Stimulated activated CD4-positive, alpha-beta T cell treated with anti-CD3 and anti-CD28 coated beads, Interleukin-1b, Interleukin-23, amount 100 ng/mL, for 1 hour (primary cell): Measurements from ENCODE around the gene SOX14.

Experiments used
- DNase-seq, 2 donors: peaks; one replicate each; pipeline ENCODE4 v3.0.0-alpha.2; 2020; ENCODE audit warnings: low read depth in 2 of 2

SOX14 gene

GRCh38 chr3:137764001-137764433 is at the start of gene SOX14:
Gene SOX14, plus strand, starts transcription at chr3:137764315. Its CDS starts 470 bp downstream, at chr3:137764785.
- no peak for DNase-seq

GRCh38 chr3:137714551-137714950 is 49.6 kb upstream of the SOX14 start:
- no peak for DNase-seq

GRCh38 chr3:137724240-137724639 is 39.9 kb upstream of the SOX14 start:
- DNase-seq, result no peak

- DNase-seq, result no peak
Measured at GRCh38 chr3:137737208-137737607, 26.9 kb upstream of the SOX14 start.

GRCh38 chr3:137738710-137739109 is 25.4 kb upstream of the SOX14 start:
- no peak for DNase-seq

GRCh38 chr3:137743608-137744007 is 20.5 kb upstream of the SOX14 start:
- DNase-seq, result no peak

- DNase-seq, result no peak
Measured at GRCh38 chr3:137746808-137747207, 17.3 kb upstream of the SOX14 start.

- no peak for DNase-seq
Measured at GRCh38 chr3:137759505-137759904, 4.6 kb upstream of the SOX14 start.

GRCh38 chr3:137760341-137761098 is 3.6 kb upstream of the SOX14 start:
- no peak for DNase-seq

- DNase-seq, result no peak
Measured at GRCh38 chr3:137761099-137761562, 3.0 kb upstream of the SOX14 start.

- no peak for DNase-seq
Measured at GRCh38 chr3:137761563-137762503, 2.3 kb upstream of the SOX14 start.

GRCh38 chr3:137762674-137763593 is 1.2 kb upstream of the SOX14 start:
- DNase-seq, result no peak

- no peak for DNase-seq
Measured at GRCh38 chr3:137763594-137763938, 549 bp upstream of the SOX14 start.

- no peak for DNase-seq
Measured at GRCh38 chr3:137764563-137765309, 621 bp downstream of the SOX14 start.

- DNase-seq, result no peak
Measured at GRCh38 chr3:137765310-137766033, 1.4 kb downstream of the SOX14 start.

- DNase-seq, result no peak
Measured at GRCh38 chr3:137766041-137766875, 2.1 kb downstream of the SOX14 start.

GRCh38 chr3:137766876-137767537 is 2.9 kb downstream of the SOX14 start:
- no peak for DNase-seq

GRCh38 chr3:137767538-137768360 is 3.6 kb downstream of the SOX14 start:
- no peak for DNase-seq
